ENCODE results near the gene RBMS3. TPM values are rescaled to one million over a fixed set of nuclear protein-coding genes. Genes with fewer than 3 reads are reported as not detected.

Gene RBMS3
- total and polyA plus RNA-seq, 2 of the 13 experiments (the other 11 are each of a cell fraction or from before 2014, with no cell fraction given): not detected

- intact Hi-C loops (cut with micrococcal nuclease; ENCODE audit: unreplicated experiment): no loop called here
- Histone ChIP-seq H3K4me1 (ENCODE audit: insufficient read depth, low read length) (no peaks in the 10 kb centered on the region), H2AFZ (ENCODE audit: low read length) (no peak overlapping the region), H3K36me3 (replicated peaks in 1 of 2; ENCODE audit: control insufficient read depth in 1 of 2, insufficient read depth in 2 of 2, low read length in 2 of 2) (no peaks in the 10 kb centered on the region), H3K9ac (ENCODE audit: insufficient read depth, low read depth, low read length) (no peak overlapping the region), H3K9me3 (ENCODE audit: low read length) (no peaks in the 10 kb centered on the region), H3K27ac (ENCODE audit: extremely low read length, insufficient read depth, low read length) (no peak overlapping the region), H3K4me2 (ENCODE audit: low read depth, low read length) (no peak overlapping the region), H3K27me3 (ENCODE audit: control insufficient read depth in 1 of 2, insufficient read depth in 2 of 2, low read length in 2 of 2) (no peaks in the 10 kb centered on the region), H3K4me3 (replicated peaks in 1 of 3; ENCODE audit: insufficient read depth in 1 of 3, low read depth in 2 of 3, low read length in 3 of 3) (no peak overlapping the region), H4K20me1 (ENCODE audit: insufficient read depth, low read length) (no peaks in the 10 kb centered on the region), H3K79me2 (ENCODE audit: insufficient read depth, low read length) (no peaks in the 10 kb centered on the region)
- no peak for DNase-seq (ENCODE audit: low spot score)
- no peak for ATAC-seq
- FAIRE-seq: no peak
- BruUV-seq (replicated peaks): no TSS peak
- ChIA-PET POLR2A (no interaction called here), CTCF (ENCODE audit: low intra/inter-chr PET ratio, low total read pairs) (no interaction called here)
- TF ChIP-seq MXD1 (CRISPR knock-in tag; IDR thresholded peaks at IDR 0.05): no peak
- no peak for TF ChIP-seq TCF7L2 (IDR thresholded peaks at IDR 0.05; ENCODE audit: low read depth, low read length)
- no peak for TF ChIP-seq ZNF709 (CRISPR knock-in tag; IDR thresholded peaks at IDR 0.05)
- no peak for TF ChIP-seq SRSF4 (IDR thresholded peaks at IDR 0.05; ENCODE audit: low read depth, low read length, poor library complexity, severe bottlenecking)
- no peak for TF ChIP-seq RAD21 (CRISPR knock-in tag; IDR thresholded peaks at IDR 0.05)
- no peak for TF ChIP-seq TGIF2 (CRISPR knock-in tag; IDR thresholded peaks at IDR 0.05)
- TF ChIP-seq SNAI1 (CRISPR knock-in tag; IDR thresholded peaks at IDR 0.05; ENCODE audit: borderline replicate concordance): no peak
- no peak for TF ChIP-seq ZBED4 (CRISPR knock-in tag; IDR thresholded peaks at IDR 0.05; ENCODE audit: borderline replicate concordance)
- no peak for TF ChIP-seq ZBTB14 (CRISPR knock-in tag; IDR thresholded peaks at IDR 0.05)
- TF ChIP-seq ZNF143 (CRISPR knock-in tag; IDR thresholded peaks at IDR 0.05): no peak
- no peak for TF ChIP-seq ZNF441 (CRISPR knock-in tag; IDR thresholded peaks at IDR 0.05; ENCODE audit: borderline replicate concordance)
- TF ChIP-seq TAF1 (CRISPR knock-in tag; IDR thresholded peaks at IDR 0.05): no peak
- TF ChIP-seq SRSF1 (optimal IDR thresholded peaks at IDR 0.05; ENCODE audit: low read depth, low read length): no peak
- no peak for TF ChIP-seq ZFP1 (CRISPR knock-in tag; IDR thresholded peaks at IDR 0.05)
- TF ChIP-seq JUN (CRISPR knock-in tag; IDR thresholded peaks at IDR 0.05): no peak
- TF ChIP-seq ZNF564 (CRISPR knock-in tag; IDR thresholded peaks at IDR 0.05): no peak
- 29% methylated on average over 3 of the region's 3 CpGs for WGBS (ENCODE audit: low lambda C conversion rate)
- in situ Hi-C loops (cut with HindIII; ENCODE audit: extremely low pct_ligation_motif_present, low pct_unique_long_range_greater_than_20kb): no loop called here
Measured at GRCh38 chr3:29441422-29441821, 160.6 kb downstream of the RBMS3 start.
